ENCODE results near the gene PPTC7.

PPTC7 gene

GRCh38 chr12:110514363-110514762 is 68.8 kb downstream of the PPTC7 start:
- TF ChIP-seq USF1 (IDR thresholded peaks at IDR 0.05) (no peak), ZBTB7A (IDR thresholded peaks at IDR 0.05; ENCODE audit: low read depth) (no peak), CEBPB (IDR thresholded peaks at IDR 0.05) (no peak), MAX (IDR thresholded peaks at IDR 0.05) (no peak), EP300 (IDR thresholded peaks at IDR 0.05; ENCODE audit: borderline replicate concordance) (no peak), NFIC (IDR thresholded peaks at IDR 0.05) (no peak), YY1 (IDR thresholded peaks at IDR 0.05; ENCODE audit: low read depth) (no peak), RAD21 (IDR thresholded peaks at IDR 0.05; ENCODE audit: low read depth) (no peak), TEAD4 (IDR thresholded peaks at IDR 0.05) (no peak), FOXM1 (IDR thresholded peaks at IDR 0.05; ENCODE audit: borderline replicate concordance, low read depth) (no peak), TAF1 (IDR thresholded peaks at IDR 0.05; ENCODE audit: low read depth) (no peak)

- TF ChIP-seq CEBPB (IDR thresholded peaks at IDR 0.05) (no peak), REST (IDR thresholded peaks at IDR 0.05; ENCODE audit: low read depth) (no peak), TCF12 (IDR thresholded peaks at IDR 0.05; ENCODE audit: low read depth) (no peak), TEAD4 (IDR thresholded peaks at IDR 0.05) (no peak), YY1 (IDR thresholded peaks at IDR 0.05; ENCODE audit: low read depth) (no peak), CREB1 (IDR thresholded peaks at IDR 0.05; ENCODE audit: low read depth) (no peak)
Observed at GRCh38 chr12:110513842-110514241, 69.3 kb downstream of the PPTC7 start.

GRCh38 chr12:110508071-110508586 is 75.0 kb downstream of the PPTC7 start:
- no peak for TF ChIP-seq FOXM1 (IDR thresholded peaks at IDR 0.05; ENCODE audit: borderline replicate concordance, low read depth)
- TF ChIP-seq NFIC (IDR thresholded peaks at IDR 0.05), result no peak
- no peak for TF ChIP-seq CREB1 (IDR thresholded peaks at IDR 0.05; ENCODE audit: low read depth)

DNA sequence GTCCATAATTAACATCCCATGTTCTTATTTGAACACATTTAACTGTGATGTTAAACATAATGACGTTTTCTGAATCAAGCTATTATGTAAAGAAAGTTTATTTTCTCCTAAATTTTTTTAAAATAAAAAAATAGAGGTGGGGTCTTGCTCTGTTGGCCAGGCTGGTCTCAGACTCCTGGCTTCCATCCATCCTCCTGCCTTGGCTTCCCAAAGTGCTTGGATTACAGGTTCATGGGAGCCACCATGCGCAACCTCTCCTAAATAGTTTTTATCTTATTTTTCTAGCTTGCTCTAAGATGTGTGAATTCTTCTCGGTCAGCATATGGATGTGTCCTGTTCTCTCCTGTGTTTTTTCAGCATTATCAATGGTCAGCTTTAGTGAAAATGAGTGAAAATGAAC is 77.8 kb downstream of the PPTC7 start:
- no peak for TF ChIP-seq CEBPB (IDR thresholded peaks at IDR 0.05)
- TF ChIP-seq YY1 (IDR thresholded peaks at IDR 0.05; ENCODE audit: low read depth), result no peak
- no peak for TF ChIP-seq TAF1 (IDR thresholded peaks at IDR 0.05; ENCODE audit: low read depth)
- TF ChIP-seq NFIC (IDR thresholded peaks at IDR 0.05), result no peak
- no peak for TF ChIP-seq EGR1 (IDR thresholded peaks at IDR 0.05)
- TF ChIP-seq TCF12 (IDR thresholded peaks at IDR 0.05; ENCODE audit: low read depth), result no peak
- no peak for TF ChIP-seq REST (IDR thresholded peaks at IDR 0.05; ENCODE audit: low read depth)
- no peak for TF ChIP-seq ZBTB7A (IDR thresholded peaks at IDR 0.05; ENCODE audit: low read depth)
- no peak for TF ChIP-seq FOXM1 (IDR thresholded peaks at IDR 0.05; ENCODE audit: borderline replicate concordance, low read depth)
- no peak for TF ChIP-seq TEAD4 (IDR thresholded peaks at IDR 0.05)
- no peak for TF ChIP-seq CREB1 (IDR thresholded peaks at IDR 0.05; ENCODE audit: low read depth)

- TF ChIP-seq CEBPB (IDR thresholded peaks at IDR 0.05), result no peak
- no peak for TF ChIP-seq EGR1 (IDR thresholded peaks at IDR 0.05)
- no peak for TF ChIP-seq EP300 (IDR thresholded peaks at IDR 0.05; ENCODE audit: borderline replicate concordance)
- no peak for TF ChIP-seq TCF12 (IDR thresholded peaks at IDR 0.05; ENCODE audit: low read depth)
Observed at GRCh38 chr12:110503432-110503831, 79.7 kb downstream of the PPTC7 start.

DNA sequence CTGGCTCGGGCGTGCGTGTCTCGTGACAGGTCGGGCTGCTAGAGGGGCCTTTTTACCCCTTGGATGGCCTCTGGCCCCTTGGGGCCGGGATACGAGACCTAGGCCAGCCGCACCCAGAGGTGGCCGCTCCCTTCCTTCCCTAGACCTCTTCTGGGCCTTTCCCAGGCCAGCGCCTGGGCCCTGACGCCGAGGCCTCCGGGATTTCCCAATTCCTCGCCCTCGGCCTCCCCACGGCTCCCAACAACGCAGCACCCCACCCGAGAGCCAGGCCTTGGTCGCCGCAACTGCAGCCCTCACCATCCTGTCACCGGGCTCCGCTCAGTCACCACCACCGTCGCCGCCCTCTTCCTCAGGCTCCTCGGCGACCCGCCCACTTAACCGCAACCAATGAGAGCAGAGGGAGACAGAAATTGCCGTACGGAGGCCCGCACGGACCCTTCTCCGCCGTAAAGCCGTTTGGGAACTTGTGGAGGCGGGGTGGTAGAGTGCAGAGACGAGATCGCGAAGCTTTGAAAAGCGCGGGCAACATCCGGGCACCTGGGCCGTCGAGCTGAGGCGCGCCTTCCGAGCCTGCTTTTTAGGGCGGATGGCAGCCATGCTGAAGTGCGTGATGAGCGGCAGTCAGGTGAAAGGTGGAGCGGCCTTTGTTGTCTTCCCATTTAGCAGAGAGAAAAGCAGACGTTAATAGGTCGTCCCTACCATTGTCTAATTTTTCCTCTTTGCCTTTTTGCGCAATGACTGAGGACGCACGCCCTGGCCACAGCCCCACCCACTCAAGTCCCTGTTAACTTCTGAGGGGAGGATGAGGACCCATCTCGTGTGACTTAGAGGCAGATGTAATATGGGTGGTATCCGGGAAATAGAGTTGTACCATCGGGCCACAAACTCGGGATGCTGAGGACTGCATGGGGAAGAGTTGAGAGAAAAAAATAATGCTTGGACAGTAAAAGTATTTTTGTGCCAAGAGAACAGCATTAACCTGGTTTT is 81.1 kb downstream of the PPTC7 start, which contains the start of the genes RAD9B and VPS29:
Gene RAD9B, plus strand, starts transcription at position 580 of the 987 bp plus-strand sequence. Its CDS starts 7 bp downstream, at position 587.
Gene VPS29, minus strand, starts transcription at position 360 of the 987 bp plus-strand sequence. Its CDS starts 60 bp downstream, at position 300.
- TF ChIP-seq REST (IDR thresholded peaks at IDR 0.05; ENCODE audit: low read depth) (no peak), USF1 (IDR thresholded peaks at IDR 0.05) (no peak), TEAD4 (IDR thresholded peaks at IDR 0.05) (peak; percentile 52; the same call in 1 of the 2 replicates), EGR1 (IDR thresholded peaks at IDR 0.05) (peak; percentile 47; the same call in 1 of the 2 replicates), TAF1 (IDR thresholded peaks at IDR 0.05; ENCODE audit: low read depth) (peak; percentile 75), NFIC (IDR thresholded peaks at IDR 0.05) (no peak), YY1 (IDR thresholded peaks at IDR 0.05; ENCODE audit: low read depth) (peak; percentile 87), RAD21 (IDR thresholded peaks at IDR 0.05; ENCODE audit: low read depth) (no peak), EP300 (IDR thresholded peaks at IDR 0.05; ENCODE audit: borderline replicate concordance) (peak; percentile 32; the same call in 1 of the 2 replicates), CREB1 (IDR thresholded peaks at IDR 0.05; ENCODE audit: low read depth) (no peak), TCF12 (IDR thresholded peaks at IDR 0.05; ENCODE audit: low read depth) (peak; percentile 75), FOXM1 (IDR thresholded peaks at IDR 0.05; ENCODE audit: borderline replicate concordance, low read depth) (0 out of 2 replicates have a peak, but pooled peaks have one; percentile 62), ZBTB7A (IDR thresholded peaks at IDR 0.05; ENCODE audit: low read depth) (no peak), CEBPB (IDR thresholded peaks at IDR 0.05) (peak; percentile 49; the same call in 1 of the 2 replicates), MAX (IDR thresholded peaks at IDR 0.05) (peak; percentile 100)

Measured in Ishikawa (cell line).